ENCODE data around the gene AUNIP. TPM values are rescaled to one million over a fixed set of nuclear protein-coding genes. Genes with fewer than 3 reads are reported as not detected.

AUNIP gene
- polyA plus RNA-seq, 1 of the 3 experiments (the other 2 are of a cell fraction), result 1.9 TPM

DNA sequence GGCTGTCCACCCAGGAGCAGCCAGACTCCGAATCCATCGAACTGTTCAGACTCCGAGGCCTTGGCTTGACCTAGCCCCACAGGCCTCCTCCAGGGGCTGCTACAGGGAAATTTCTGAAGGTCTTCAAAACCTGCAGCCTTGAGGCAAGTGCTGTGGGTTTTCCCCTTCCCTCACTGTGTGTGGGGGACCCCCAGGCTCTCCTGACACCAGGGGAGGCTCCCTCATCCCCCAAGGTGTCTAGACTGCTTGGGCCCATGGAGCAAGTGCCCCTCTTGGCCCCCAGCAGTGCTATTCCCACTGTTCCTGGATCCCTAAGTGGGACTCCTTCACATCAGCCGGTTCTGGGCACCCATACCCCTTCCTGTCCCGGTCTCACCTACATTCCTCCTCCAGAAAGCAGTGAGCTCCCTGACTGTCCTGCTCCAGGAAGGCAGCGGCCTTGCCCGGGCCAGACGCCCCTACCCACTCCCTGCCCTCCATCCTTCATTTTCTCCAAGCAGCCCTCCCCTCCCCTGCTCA lies 15.4 kb upstream of the AUNIP start:
- H2AFZ ChIP-seq (ENCODE audit: low read depth), result peak overlapping the region; percentile 68; the same call in 1 of the 2 replicates
- H3K36me3 ChIP-seq (replicated peaks in 1 of 2; ENCODE audit: control insufficient read depth in 1 of 2, insufficient read depth in 2 of 2, low read length in 1 of 2), result no peaks in the 10 kb centered on the region
- H3K4me2 ChIP-seq, result peak overlapping the region; percentile 84
- peak overlapping the region; percentile 62 to 66 for H3K4me3 ChIP-seq (ENCODE audit: low read depth in 2 of 2, low read length in 1 of 2)
- ChIA-PET CTCF (interaction anchor here (0.9 to 3.1 kb wide), 7 partner anchors 20 to 266 kb away, joined by 3 to 14 read pairs (median 3); partner anchors contain the start of gene PAFAH2), POLR2A (interaction anchor here (0.6 to 1.6 kb wide), 4 partner anchors 12 to 147 kb away, joined by 3 to 5 read pairs (median 4); partner anchors contain the start of genes EXTL1 and MTFR1L)
- WGBS (ENCODE audit: low lambda C conversion rate), result 29% methylated on average over 4 of the region's 8 CpGs
- peaks cover 13% of the 10 kb centered on the region for H3K79me2 ChIP-seq (ENCODE audit: insufficient read depth)
- H3F3A ChIP-seq (replicated peaks; ENCODE audit: insufficient read depth), result peaks cover 16% of the 10 kb centered on the region
- peak overlapping the region; percentile 8 to 48; a peak in 1 of 4 replicates for H3K27ac ChIP-seq (ENCODE audit: low read depth in 2 of 2, low read length in 1 of 2)
- no peaks in the 10 kb centered on the region for H4K20me1 ChIP-seq (ENCODE audit: insufficient read depth)
- TF ChIP-seq MEF2A (IDR thresholded peaks at IDR 0.05; ENCODE audit: borderline replicate concordance, low read depth) (no peak), EP300 (IDR thresholded peaks at IDR 0.05; ENCODE audit: borderline replicate concordance in 1 of 2, low read depth in 1 of 2, low read length in 1 of 2) (no peak), TEAD4 (IDR thresholded peaks at IDR 0.05; ENCODE audit: borderline replicate concordance, insufficient read depth) (no peak)
- TF ChIP-seq, protein P1, sequence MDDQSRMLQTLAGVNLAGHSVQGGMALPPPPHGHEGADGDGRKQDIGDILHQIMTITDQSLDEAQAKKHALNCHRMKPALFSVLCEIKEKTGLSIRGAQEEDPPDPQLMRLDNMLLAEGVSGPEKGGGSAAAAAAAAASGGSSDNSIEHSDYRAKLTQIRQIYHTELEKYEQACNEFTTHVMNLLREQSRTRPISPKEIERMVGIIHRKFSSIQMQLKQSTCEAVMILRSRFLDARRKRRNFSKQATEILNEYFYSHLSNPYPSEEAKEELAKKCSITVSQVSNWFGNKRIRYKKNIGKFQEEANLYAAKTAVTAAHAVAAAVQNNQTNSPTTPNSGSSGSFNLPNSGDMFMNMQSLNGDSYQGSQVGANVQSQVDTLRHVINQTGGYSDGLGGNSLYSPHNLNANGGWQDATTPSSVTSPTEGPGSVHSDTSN (IDR thresholded peaks at IDR 0.05), result no peak
- TF ChIP-seq, protein P2, sequence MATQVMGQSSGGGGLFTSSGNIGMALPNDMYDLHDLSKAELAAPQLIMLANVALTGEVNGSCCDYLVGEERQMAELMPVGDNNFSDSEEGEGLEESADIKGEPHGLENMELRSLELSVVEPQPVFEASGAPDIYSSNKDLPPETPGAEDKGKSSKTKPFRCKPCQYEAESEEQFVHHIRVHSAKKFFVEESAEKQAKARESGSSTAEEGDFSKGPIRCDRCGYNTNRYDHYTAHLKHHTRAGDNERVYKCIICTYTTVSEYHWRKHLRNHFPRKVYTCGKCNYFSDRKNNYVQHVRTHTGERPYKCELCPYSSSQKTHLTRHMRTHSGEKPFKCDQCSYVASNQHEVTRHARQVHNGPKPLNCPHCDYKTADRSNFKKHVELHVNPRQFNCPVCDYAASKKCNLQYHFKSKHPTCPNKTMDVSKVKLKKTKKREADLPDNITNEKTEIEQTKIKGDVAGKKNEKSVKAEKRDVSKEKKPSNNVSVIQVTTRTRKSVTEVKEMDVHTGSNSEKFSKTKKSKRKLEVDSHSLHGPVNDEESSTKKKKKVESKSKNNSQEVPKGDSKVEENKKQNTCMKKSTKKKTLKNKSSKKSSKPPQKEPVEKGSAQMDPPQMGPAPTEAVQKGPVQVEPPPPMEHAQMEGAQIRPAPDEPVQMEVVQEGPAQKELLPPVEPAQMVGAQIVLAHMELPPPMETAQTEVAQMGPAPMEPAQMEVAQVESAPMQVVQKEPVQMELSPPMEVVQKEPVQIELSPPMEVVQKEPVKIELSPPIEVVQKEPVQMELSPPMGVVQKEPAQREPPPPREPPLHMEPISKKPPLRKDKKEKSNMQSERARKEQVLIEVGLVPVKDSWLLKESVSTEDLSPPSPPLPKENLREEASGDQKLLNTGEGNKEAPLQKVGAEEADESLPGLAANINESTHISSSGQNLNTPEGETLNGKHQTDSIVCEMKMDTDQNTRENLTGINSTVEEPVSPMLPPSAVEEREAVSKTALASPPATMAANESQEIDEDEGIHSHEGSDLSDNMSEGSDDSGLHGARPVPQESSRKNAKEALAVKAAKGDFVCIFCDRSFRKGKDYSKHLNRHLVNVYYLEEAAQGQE (IDR thresholded peaks at IDR 0.05; ENCODE audit: low read depth, low read length), result no peak
- H3K9ac ChIP-seq, result peak overlapping the region; percentile 65
- DNase-seq, result no peak
- no peaks in the 10 kb centered on the region for H3K9me2 ChIP-seq
- peaks cover 0 to 18% of the 10 kb centered on the region in 2 experiments; a peak in 1 of 4 replicates for H3K4me1 ChIP-seq (ENCODE audit: control insufficient read depth in 1 of 2, insufficient read depth in 2 of 2, low read depth in 1 of 2, low read length in 1 of 2)
- H3K27me3 ChIP-seq (ENCODE audit: insufficient read depth), result no peaks in the 10 kb centered on the region
- no peaks in the 10 kb centered on the region for H3K9me3 ChIP-seq

DNA sequence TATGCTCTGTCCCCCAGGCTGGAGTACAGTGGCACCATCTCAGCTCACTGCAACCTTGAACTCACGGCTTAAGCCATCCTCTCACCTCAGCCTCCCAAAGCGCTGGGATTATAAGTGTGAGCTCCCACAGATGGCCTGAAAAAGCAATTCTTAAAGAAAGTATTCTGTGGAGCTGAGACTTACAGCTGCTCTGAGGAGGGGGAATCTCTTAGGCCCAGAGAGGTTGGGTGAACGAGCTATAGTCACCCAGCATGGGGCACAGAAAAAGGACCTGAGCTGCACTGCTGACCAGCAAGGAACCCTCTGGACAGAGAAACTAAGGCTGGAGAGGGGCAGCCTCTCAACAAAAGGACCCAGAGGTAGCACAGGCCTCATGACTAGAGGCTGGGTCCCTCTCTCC lies 15.0 kb upstream of the AUNIP start:
- H3K9me2 ChIP-seq, result no peaks in the 10 kb centered on the region
- H3K4me3 ChIP-seq (ENCODE audit: low read depth in 2 of 2, low read length in 1 of 2), result peak overlapping the region; percentile 62 to 66
- no peak overlapping the region for H2AFZ ChIP-seq (ENCODE audit: low read depth)
- 96% methylated on average over 3 of the region's 3 CpGs for whole genome bisulfite sequencing (ENCODE audit: low lambda C conversion rate)
- peak overlapping the region; percentile 84 for H3K4me2 ChIP-seq
- ChIA-PET POLR2A (no interaction called here), CTCF (interaction anchor here (0.9 to 3.1 kb wide), 4 partner anchors 21 to 265 kb away, joined by 3 to 14 read pairs (median 4); no protein-coding TSS in a partner anchor)
- no peak for DNase-seq
- H3K79me2 ChIP-seq (ENCODE audit: insufficient read depth), result peaks cover 13% of the 10 kb centered on the region
- peaks cover 16% of the 10 kb centered on the region for H3F3A ChIP-seq (replicated peaks; ENCODE audit: insufficient read depth)
- H4K20me1 ChIP-seq (ENCODE audit: insufficient read depth), result no peaks in the 10 kb centered on the region
- no peaks in the 10 kb centered on the region for H3K27me3 ChIP-seq (ENCODE audit: insufficient read depth)
- no peaks in the 10 kb centered on the region for H3K9me3 ChIP-seq
- no peak for TF ChIP-seq FOXM1 (IDR thresholded peaks at IDR 0.05; ENCODE audit: low read depth)
- no peak for TF ChIP-seq SMC3 (IDR thresholded peaks at IDR 0.05; ENCODE audit: low read depth, low read length)
- no peak for TF ChIP-seq ELF1 (IDR thresholded peaks at IDR 0.05)
- TF ChIP-seq POLR2AphosphoS5 (IDR thresholded peaks at IDR 0.05; ENCODE audit: low read depth, low read length), result no peak
- TF ChIP-seq, protein P1 (IDR thresholded peaks at IDR 0.05), result no peak
- TF ChIP-seq RCOR1 (IDR thresholded peaks at IDR 0.05; ENCODE audit: low read length), result no peak
- no peak for TF ChIP-seq EZH2phosphoT487 (IDR thresholded peaks at IDR 0.05; ENCODE audit: borderline replicate concordance, low read depth)
- no peak for TF ChIP-seq JUND (IDR thresholded peaks at IDR 0.05)
- H3K27ac ChIP-seq (ENCODE audit: low read depth in 2 of 2, low read length in 1 of 2), result no peak overlapping the region; a peak in 1 of 4 replicates
- no peaks in the 10 kb centered on the region for H3K36me3 ChIP-seq (replicated peaks in 1 of 2; ENCODE audit: control insufficient read depth in 1 of 2, insufficient read depth in 2 of 2, low read length in 1 of 2)
- peaks cover 0 to 14% of the 10 kb centered on the region in 2 experiments; a peak in 1 of 4 replicates for H3K4me1 ChIP-seq (ENCODE audit: control insufficient read depth in 1 of 2, insufficient read depth in 2 of 2, low read depth in 1 of 2, low read length in 1 of 2)
- peak overlapping the region; percentile 65 for H3K9ac ChIP-seq
